GM18519 (cell line): ENCODE measurements around the gene ANKMY1.

ENCODE experiments used
- ATAC-seq: cut with Tn5 transposase; IDR thresholded peaks from one replicate; pipeline ENCODE4 v1.9.1; 2021; ENCODE audit warnings: mild to moderate bottlenecking, moderate library complexity; ENCODE audit not compliant: unreplicated experiment, low FRiP score

ANKMY1 gene

DNA sequence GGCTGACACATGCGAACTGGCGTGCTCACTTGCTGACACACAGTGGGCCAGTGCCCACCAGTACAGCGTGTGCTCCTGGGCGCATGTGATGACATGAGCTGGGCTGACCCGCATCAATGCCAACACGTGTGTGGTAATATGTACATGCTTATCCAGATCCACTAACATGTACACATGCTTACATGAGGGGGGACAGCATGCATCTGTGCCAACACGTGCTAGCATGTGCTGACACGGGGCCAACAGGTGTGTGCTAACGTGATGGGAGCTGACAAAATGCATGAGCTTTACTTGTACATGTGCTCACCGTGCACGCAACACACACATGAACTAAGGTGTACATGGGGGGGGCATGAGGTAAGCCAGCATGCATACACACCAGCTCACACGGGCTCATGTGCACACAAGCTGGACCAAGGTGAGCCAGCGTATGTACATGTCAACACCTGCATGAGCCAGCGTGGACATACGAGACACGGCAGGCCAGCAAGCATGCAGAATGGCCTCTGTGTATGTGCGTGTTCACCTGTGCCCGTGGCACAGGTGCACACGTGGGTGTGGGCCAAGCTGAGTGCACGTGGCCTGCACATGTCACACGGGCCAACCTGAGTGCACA is 93.8 kb downstream of the ANKMY1 start:
- no peak for ATAC-seq

DNA sequence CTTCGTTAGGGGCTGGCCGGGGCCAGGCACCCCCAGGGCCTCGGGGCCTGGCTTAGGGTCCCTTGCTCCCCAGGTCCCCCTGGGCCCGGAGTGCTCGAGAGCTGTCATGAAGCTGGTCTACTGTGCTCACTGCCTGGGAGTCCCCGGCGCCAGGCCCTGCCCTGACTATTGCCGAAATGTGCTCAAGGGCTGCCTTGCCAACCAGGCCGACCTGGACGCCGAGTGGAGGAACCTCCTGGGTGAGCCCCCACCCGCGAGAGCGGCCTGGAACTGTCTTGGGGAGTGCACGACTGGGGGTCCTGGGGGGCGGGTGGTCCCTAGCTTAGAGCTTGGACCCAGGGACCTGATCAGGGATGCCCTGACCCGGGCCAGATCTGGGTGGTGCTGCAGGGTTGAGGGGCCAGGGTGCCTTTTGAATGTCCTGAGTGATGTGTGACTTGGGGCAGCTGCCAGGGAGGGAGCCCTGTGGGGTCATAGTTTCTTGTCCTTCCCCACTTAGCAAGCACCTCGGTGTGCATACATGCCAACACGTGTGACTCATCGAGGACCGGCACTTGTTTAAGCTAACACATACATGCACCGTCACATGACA is 94.4 kb downstream of the ANKMY1 start:
- ATAC-seq = no peak

DNA sequence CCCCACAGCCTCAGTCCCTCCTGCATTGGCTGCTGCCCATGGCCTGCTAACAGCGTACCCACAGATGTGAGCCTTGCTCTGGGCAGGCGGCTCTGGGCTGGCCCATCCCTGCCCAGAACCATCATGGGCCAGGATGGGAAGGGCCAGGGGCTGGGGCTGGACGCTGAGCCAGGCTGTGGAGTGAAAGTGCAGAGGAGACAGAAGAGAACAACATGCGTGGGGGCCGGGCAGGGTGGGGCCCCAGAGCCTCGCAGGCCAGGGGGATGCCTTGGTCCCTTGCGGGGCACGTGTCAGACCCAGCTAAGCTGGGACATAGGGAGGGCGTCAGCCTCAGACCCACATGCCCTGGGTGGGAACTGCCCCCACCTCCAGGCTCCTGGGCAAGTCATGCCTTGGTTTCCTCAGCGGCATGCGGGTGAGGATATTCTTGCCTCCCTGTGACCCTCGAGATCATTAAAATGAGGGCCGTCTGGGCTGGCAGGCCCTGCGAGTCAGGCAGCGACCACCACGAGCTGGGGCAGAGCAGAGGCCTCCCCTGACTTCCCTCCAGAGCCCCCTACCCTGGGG is 95.0 kb downstream of the ANKMY1 start:
- no peak for ATAC-seq

DNA sequence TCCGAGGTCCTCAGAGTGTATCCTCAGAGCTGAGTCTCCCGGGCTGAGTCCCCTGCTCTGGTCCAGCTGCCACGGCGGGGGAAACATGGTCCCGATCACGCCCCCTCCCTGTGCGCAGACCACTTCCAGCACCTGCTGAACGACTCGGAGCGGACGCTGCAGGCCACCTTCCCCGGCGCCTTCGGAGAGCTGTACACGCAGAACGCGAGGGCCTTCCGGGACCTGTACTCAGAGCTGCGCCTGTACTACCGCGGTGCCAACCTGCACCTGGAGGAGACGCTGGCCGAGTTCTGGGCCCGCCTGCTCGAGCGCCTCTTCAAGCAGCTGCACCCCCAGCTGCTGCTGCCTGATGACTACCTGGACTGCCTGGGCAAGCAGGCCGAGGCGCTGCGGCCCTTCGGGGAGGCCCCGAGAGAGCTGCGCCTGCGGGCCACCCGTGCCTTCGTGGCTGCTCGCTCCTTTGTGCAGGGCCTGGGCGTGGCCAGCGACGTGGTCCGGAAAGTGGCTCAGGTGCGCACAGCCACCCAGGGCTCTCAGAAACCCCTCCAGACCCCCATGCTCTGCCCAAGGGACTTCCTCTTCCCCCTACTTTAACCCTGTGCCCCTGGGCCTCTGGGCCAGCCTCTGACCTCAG is 95.6 kb downstream of the ANKMY1 start:
- ATAC-seq = no peak

DNA sequence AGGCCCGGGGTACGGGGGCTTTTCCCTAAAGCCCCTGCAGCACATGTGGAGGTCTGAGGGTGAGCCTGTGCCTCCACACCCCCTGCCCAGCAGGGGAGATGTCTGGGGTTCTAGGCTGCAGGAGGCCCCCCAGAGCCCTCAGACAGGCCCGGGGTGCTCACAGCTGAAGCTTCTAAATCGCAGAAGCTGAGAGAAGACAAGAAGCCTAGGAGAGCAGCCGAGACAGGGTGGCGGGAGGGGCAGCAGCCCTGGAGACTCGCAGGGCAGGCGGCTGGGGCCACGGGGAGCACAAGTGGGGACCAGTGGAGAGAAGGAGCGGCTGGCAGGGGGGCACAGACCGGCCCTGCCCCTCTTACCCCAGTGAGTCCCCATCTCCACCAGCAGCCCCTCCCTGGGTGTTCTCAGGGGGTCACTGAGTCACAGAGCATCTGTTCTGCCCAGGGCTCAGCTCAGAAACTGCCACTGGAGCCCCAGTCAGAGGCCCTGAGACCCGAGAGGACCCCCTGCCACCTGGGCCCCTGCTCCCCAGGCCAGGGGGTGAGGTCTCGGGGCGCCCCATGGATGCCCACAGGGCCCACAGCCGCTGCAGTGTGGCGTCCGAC is 96.2 kb downstream of the ANKMY1 start:
- ATAC-seq = no peak

DNA sequence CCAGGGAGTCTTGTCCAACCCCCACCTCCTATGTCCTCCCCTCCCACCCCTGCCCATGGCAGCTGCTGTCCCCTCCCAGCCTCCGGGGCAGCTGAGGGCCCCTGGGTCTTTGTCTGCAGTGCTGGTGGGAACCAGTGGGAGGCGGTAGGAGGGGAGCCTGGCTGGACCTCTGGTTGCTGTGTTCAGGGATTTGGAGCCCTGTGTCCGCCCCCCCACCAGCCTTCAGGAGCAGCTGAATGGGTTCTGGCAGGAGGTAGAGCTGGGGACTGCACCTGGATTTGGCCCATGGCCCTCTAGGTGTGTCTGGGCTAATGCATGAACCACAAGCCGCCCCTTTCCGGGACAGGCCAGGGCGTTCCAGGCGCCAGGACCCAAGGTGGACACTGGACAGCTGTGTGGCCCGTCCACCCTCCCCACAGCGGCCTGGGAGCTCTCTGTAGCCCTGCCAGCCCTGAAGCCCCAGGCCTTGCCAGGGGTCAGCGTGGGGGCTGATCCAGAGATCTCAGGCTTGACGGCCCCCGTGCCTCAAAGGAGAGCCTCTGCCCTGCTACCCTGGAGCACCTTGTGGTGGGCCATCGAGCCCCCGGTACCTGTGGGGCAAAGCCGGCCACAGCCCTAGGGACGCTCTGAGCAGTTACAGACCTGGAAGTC is 96.9 kb downstream of the ANKMY1 start:
- ATAC-seq = no peak

DNA sequence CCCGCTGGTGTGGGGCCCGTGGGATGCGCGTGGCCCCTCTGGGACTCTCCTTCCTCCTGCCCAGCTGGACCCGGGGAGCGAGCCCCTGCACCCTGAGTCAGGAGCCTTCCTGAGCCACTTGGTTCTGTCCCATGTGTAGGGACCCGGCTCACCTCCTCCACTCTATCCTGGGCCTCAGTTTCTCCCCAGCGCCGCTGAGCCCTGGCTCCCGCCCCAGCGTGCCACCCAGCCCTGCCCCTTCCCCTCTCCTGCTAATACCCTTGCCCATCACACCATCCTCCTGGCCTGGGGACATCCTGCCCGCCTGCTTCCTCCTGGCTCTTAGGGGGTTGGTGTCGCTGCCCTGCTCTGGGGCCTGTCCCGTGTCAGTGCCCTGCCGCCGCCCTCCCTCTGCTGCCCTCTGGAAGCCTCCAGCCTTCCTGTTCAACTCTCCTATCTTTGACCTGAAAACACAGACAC is 97.5 kb downstream of the ANKMY1 start:
- no peak for ATAC-seq

DNA sequence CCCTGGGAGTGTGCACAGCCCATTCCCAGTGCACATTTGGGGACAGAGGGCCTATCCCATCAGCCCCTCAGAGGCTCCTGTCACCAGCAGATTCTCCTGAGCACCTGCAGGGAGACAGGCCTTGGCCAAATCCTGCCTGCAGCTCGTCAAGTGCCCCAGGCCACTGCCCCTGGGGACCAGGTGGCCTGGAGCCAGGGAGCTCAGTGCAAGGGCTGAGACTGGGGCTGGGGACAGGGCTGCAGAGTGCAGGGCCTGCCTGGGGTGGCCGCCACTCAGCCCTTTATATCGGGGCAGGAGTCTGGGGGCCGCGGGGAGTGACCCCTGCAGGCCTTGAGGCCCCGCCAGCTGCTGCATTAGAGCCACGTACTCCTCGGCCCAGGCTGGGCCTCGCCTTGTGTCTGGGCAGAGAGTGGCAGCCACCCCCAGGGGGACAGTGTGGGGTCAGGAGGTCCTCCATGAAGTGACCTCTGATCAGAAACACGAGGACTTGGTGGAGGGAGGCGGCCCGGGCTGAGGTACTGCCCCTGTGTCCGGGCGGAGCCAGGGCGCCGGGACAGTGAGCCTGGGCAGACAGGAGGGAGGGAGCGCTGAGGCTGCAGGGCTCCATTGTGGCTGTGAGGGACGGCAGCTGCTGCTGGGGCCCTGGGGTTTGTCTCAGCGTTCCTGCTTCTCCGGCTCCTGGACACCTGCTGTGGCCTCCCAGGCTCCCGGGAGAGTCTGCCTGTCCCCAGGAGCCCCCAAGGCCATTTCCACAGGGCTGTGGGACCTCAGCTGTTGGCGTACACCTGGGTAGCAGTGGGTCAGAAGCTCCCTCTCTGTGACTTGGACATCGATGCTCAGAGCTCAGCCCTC is 98.2 kb downstream of the ANKMY1 start:
- no peak for ATAC-seq

DNA sequence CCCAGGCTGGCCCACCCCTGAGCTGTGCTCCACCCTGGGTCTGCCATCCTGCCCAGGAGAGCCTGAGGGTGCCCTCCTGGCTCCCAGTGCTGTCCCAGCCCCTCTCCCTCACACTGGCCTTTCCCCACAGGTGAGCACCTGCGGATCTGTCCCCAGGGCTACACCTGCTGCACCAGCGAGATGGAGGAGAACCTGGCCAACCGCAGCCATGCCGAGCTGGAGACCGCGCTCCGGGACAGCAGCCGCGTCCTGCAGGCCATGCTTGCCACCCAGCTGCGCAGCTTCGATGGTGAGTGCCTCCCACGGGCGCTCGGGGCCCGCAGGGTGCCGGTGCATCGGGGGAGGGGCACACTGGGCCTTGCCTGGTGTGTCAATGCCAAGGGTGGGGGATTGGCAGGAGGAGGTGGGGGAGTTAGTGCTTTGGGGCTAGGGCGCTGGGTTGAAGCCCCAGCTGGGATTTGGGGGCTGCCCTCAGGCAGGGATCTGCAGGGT is 98.8 kb downstream of the ANKMY1 start:
- no peak for ATAC-seq

DNA sequence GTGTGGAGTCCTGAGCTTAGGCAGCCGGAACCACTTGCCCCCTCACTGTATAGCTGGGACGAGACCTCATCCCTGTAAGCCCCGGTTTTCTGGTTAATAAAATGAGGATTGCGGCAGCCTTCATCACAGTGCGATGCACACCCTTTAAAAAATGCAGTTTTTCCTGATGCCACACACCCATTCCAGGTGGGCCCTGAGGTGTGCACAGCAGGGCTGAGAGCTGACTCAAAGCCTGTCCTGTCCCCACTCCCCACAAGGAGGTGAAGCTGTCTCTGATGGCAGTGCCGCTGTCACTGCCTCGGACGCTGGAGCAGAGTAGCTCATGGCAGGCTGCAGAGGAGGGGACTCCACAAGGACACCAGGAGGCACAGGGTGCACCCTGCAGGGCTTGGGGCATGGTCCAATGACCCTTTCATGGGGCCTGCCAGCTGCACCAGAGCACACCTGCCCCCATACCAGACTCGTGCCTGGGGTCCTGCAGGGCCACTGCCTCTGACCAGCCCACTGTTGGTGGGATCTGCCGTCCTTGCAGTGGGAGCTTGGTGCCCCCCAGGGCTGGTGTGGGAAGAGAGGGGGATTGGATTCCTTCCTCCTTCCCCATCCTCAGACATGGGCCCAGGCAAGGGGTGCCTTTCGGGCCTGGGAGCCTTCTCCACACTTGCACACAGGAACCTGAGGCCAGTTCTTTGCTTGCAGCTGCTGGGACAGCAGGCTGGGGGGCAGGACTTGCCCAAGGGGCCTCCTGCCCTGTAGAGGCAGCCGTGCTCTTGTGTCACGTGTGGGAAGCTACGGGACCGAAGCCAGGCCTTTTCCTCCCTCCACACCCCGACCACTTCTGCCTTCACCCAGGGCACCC is 99.5 kb downstream of the ANKMY1 start:
- ATAC-seq = no peak

DNA sequence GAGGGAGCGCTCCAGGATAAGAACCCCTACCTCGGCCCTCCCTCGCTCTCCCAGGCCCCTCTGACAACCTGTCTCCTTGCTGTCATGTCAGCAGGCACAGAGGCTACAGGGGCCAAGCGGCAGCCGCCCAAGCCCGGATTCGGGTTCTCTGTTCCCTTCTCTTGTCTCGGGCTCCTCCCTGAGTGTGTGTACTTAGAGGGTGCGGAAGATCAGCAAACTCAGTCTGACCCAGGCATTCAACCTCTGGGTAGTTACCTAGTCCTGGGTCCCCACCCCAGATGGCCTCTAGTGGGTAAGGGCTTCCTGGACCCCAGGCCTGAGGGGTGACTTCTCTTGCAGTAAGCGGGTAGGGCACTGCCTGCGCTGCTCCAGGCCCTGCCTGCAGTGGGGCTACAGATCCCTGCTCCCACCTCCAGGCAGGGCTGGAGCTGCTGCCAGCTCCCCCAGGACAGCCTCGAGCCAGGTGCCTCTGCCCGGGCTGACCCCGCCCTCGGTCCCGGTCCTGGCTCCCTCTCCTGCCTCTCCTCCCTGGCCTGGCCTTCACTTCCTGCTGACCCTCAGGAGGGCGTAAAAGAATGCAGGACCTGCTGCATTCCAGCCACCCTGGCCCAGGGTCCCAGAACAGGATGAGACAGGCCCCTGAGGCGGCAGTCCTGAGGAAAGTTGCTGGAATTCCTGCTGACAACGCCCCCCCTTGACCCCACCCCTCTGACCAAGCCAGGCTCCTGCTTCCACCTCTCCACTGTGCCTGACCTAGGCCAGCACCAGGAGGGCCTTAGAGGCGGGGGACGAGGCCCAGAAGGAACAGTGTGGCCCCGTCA is 100.4 kb downstream of the ANKMY1 start:
- no peak for ATAC-seq

DNA sequence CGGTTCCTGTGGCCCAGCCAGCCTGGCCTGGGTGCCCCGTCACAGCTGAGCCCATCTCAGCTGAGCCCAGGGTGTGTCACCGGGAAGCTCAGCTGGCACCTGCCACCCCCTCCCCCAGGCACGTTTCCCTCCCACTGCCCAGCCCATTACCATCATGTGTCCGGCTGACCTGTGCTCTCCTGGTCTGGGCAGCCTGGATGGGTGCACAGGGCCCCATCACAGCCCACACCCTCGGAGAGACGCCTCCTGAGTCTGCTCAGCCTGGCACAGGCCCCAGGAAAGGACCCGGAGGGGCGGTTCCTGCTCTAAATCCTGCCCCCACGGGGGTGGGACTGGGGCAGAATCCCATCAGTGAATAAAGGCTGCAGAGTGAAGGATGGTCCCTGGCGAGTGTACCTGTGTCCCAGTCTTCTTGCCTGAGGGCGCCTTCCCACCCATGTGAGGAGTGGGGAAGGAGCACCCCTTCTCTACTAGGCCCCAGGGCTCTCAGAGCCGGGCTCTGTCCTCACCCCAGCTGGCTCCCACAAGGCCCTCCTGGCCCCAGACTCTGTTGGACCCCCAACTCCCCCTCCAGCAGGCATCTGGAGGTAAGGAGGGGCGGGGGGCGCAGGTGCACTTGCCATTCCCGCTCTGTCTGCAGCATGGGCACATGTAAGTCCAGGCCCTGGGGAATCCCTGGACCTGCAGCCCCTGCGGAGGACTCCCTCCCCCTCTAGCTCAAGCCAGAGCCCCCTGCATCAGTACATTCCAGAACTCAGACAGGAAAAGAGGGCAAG is 101.2 kb downstream of the ANKMY1 start:
- ATAC-seq = no peak

DNA sequence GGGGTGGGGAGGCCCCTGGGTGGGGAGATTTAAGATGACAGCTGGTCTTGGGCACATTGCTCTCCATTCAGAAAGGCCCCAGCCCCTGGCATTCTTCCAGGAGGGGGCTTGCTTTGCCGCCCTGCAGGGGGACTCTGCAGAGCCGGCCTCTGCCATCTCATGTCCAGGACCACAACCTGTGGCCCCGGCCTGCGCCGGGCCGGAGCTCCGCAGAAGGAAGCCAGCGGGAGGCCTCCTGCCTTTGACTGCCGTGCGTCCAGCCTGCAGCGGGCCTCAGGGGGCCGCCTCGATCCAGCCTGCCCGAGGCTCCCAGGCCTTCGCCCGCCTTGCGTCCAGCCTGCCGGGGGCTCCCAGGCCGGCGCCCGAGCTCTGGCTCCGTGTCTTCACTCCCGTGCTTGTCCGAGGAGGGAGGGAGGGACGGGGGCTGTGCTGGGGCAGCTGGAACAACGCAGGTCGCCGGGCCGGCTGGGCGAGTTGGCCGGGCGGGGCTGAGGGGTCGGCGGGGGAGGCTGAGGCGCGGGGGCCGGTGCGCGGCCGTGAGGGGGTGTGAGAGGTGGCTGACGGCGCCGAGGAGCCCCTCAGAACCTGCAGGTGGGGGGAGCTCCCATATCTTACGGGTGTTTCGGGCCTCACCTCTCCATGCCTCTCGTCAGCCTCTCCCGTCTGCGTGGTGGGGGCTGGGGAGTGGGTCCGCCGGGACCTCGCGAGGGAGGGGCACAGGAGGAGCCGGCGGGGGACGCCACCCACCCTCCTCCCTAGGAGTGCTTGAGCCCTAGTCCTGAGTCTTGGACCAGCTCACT is 101.9 kb downstream of the ANKMY1 start:
- ATAC-seq = no peak

DNA sequence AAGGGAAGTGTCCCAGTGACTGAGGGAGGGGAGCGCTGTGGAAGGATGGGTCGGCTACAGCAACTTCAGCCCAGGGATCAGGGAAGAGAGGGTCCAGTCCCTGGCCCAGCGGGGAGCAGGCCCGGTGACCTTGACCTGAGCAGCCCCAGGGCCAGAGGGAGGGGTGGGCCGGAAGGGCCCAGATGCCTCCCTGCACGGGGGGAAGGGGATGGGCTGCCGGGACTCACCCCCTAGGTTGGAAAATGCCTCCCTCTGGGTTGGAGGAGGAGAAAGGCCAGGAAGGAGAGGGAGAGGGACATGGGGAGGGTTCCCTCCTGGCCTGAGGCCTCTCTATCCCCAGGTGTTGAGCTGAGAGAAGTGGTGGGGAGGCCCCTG is 102.5 kb downstream of the ANKMY1 start:
- ATAC-seq = no peak

DNA sequence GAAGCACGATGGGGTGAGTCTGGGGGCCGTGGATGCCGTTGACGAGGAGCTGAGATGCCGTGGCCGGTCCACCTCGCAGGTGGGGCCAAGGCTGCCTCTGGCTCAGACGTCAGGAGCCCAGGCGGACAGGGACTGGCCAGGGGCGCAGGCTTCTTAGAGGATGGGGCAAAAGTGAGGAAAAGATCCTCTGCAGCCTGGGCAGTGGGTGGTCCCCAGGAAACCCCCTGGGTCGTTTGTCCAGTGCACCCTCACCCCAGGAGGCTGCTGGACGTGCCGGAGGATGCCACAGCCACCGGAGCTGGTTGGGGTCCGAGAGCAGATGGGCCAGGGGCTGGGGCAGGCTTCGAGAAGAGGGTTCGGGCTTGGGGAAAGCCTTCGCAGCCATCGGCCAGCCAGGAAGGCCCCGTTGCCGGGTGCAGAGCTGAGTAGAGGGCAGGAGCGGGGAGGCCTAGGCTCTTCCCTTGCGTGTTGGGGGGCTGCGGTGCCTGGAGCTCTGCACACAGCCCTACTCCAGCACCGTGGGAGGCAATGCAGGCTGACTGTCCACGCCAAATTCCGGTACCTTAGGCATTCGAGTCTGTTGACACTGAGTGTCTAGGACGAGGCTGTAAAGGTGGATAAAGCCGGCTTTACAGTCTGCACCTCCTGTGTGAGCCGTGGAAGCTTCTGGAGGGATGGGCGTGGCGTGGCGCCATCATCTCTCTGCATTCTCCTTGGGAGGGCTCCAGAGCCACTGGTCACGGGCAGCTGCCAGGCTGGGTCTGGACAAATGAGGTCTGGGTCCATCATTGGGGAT is 103.5 kb downstream of the ANKMY1 start:
- ATAC-seq = no peak
